ENCODE results near the gene SRXN1.

Gene SRXN1

GRCh38 chr20:655726-656624, 3.0 kb upstream of the SRXN1 start:
- intact Hi-C loops (cut with micrococcal nuclease): no loop called here
- H3K27ac Mint-ChIP-seq: peak overlapping the region; percentile 90
- H3K9me3 Mint-ChIP-seq: no peaks in the 10 kb centered on the region
- peaks cover 90% of the 10 kb centered on the region for H3K4me1 Mint-ChIP-seq (ENCODE audit: low read depth)
- H3K27me3 Mint-ChIP-seq: no peaks in the 10 kb centered on the region
- H3K4me3 Mint-ChIP-seq: no peak overlapping the region
- peaks cover 14% of the 10 kb centered on the region for H3K36me3 Mint-ChIP-seq (ENCODE audit: low read depth)

GRCh38 chr20:654417-654750, 1.4 kb upstream of the SRXN1 start:
- peak overlapping the region; percentile 90 for H3K27ac Mint-ChIP-seq
- H3K4me3 Mint-ChIP-seq: peak overlapping the region; percentile 88
- H3K4me1 Mint-ChIP-seq (ENCODE audit: low read depth): peaks cover 90% of the 10 kb centered on the region
- peaks cover 30% of the 10 kb centered on the region for H3K36me3 Mint-ChIP-seq (ENCODE audit: low read depth)
- intact Hi-C loops (cut with micrococcal nuclease): loop anchor here (5.0 kb wide), 2 partner anchors 83 to 178 kb away; partner anchors contain the start of gene FAM110A
- no peaks in the 10 kb centered on the region for H3K27me3 Mint-ChIP-seq
- no peaks in the 10 kb centered on the region for H3K9me3 Mint-ChIP-seq

- Mint-ChIP-seq H3K36me3 (ENCODE audit: low read depth) (peaks cover 36% of the 10 kb centered on the region), H3K4me1 (ENCODE audit: low read depth) (peaks cover 90% of the 10 kb centered on the region), H3K27ac (peak overlapping the region; percentile 90), H3K4me3 (peak overlapping the region; percentile 88), H3K27me3 (no peaks in the 10 kb centered on the region), H3K9me3 (no peaks in the 10 kb centered on the region)
- intact Hi-C loops (cut with micrococcal nuclease): loop anchor here (2.0 to 5.0 kb wide), 3 partner anchors 13 to 178 kb away; partner anchors contain the start of gene FAM110A
These were observed 803 bp upstream of the SRXN1 start for GRCh38 chr20:653590-654416.

GRCh38 chr20:652615-653109, 338 bp downstream of the SRXN1 start:
- no peaks in the 10 kb centered on the region for H3K9me3 Mint-ChIP-seq
- no peaks in the 10 kb centered on the region for H3K27me3 Mint-ChIP-seq
- intact Hi-C loops (cut with micrococcal nuclease): loop anchor here (2.0 to 5.0 kb wide), 3 partner anchors 14 to 180 kb away; partner anchors contain the start of gene FAM110A
- H3K4me1 Mint-ChIP-seq (ENCODE audit: low read depth): peaks cover 88% of the 10 kb centered on the region
- peak overlapping the region; percentile 90 for H3K27ac Mint-ChIP-seq
- H3K4me3 Mint-ChIP-seq: peak overlapping the region; percentile 88
- H3K36me3 Mint-ChIP-seq (ENCODE audit: low read depth): peaks cover 47% of the 10 kb centered on the region

GRCh38 chr20:651713-652614, 1.0 kb downstream of the SRXN1 start:
- Mint-ChIP-seq H3K9me3 (no peaks in the 10 kb centered on the region), H3K27me3 (no peaks in the 10 kb centered on the region), H3K27ac (peak overlapping the region; percentile 90), H3K36me3 (ENCODE audit: low read depth) (peaks cover 54% of the 10 kb centered on the region), H3K4me3 (peak overlapping the region; percentile 88), H3K4me1 (ENCODE audit: low read depth) (peaks cover 88% of the 10 kb centered on the region)
- intact Hi-C loops (cut with micrococcal nuclease): loop anchor here (2.0 to 5.0 kb wide), 3 partner anchors 15 to 180 kb away; partner anchors contain the start of gene FAM110A

GRCh38 chr20:650954-651353, 2.0 kb downstream of the SRXN1 start:
- Mint-ChIP-seq H3K4me3 (peak overlapping the region; percentile 88), H3K27ac (peak overlapping the region; percentile 90), H3K36me3 (ENCODE audit: low read depth) (peaks cover 62% of the 10 kb centered on the region), H3K9me3 (no peaks in the 10 kb centered on the region), H3K4me1 (ENCODE audit: low read depth) (peaks cover 84% of the 10 kb centered on the region), H3K27me3 (no peaks in the 10 kb centered on the region)
- intact Hi-C loops (cut with micrococcal nuclease): loop anchor here (5.0 kb wide), 2 partner anchors 86 to 181 kb away; partner anchors contain the start of gene FAM110A

GRCh38 chr20:650281-650680, 2.7 kb downstream of the SRXN1 start:
- Mint-ChIP-seq H3K36me3 (ENCODE audit: low read depth) (peaks cover 64% of the 10 kb centered on the region), H3K27me3 (no peaks in the 10 kb centered on the region), H3K27ac (peak overlapping the region; percentile 90), H3K4me1 (ENCODE audit: low read depth) (peaks cover 84% of the 10 kb centered on the region), H3K4me3 (no peak overlapping the region), H3K9me3 (no peaks in the 10 kb centered on the region)
- intact Hi-C loops (cut with micrococcal nuclease): loop anchor here (5.0 kb wide), 2 partner anchors 87 to 182 kb away; partner anchors contain the start of gene FAM110A

GRCh38 chr20:647479-648019, 5.5 kb downstream of the SRXN1 start:
- intact Hi-C loops (cut with micrococcal nuclease): loop anchor here (10.0 kb wide), 1 partner anchor 293 kb away; no protein-coding TSS in a partner anchor

GRCh38 chr20:646868-647233, 6.1 kb downstream of the SRXN1 start:
- intact Hi-C loops (cut with micrococcal nuclease): loop anchor here (10.0 kb wide), 1 partner anchor 292 kb away; no protein-coding TSS in a partner anchor
- Mint-ChIP-seq H3K4me1 (ENCODE audit: low read depth) (peaks cover 59% of the 10 kb centered on the region), H3K27ac (peak overlapping the region; percentile 41), H3K9me3 (no peaks in the 10 kb centered on the region), H3K27me3 (peaks cover 19% of the 10 kb centered on the region), H3K4me3 (no peak overlapping the region), H3K36me3 (ENCODE audit: low read depth) (peaks cover 65% of the 10 kb centered on the region)

More at GRCh38 chr20:647479-648019, 5.5 kb downstream of the SRXN1 start:
- H3K4me3 Mint-ChIP-seq: no peak overlapping the region
- H3K27ac Mint-ChIP-seq: peak overlapping the region; percentile 41
- H3K36me3 Mint-ChIP-seq (ENCODE audit: low read depth): peaks cover 70% of the 10 kb centered on the region
- peaks cover 17% of the 10 kb centered on the region for H3K27me3 Mint-ChIP-seq
- H3K4me1 Mint-ChIP-seq (ENCODE audit: low read depth): peaks cover 66% of the 10 kb centered on the region
- no peaks in the 10 kb centered on the region for H3K9me3 Mint-ChIP-seq

GRCh38 chr20:646107-646867, 6.7 kb downstream of the SRXN1 start:
- intact Hi-C loops (cut with micrococcal nuclease): loop anchor here (10.0 kb wide), 1 partner anchor 291 kb away; no protein-coding TSS in a partner anchor
- Mint-ChIP-seq H3K27me3 (peaks cover 22% of the 10 kb centered on the region), H3K36me3 (ENCODE audit: low read depth) (peaks cover 59% of the 10 kb centered on the region), H3K27ac (peak overlapping the region; percentile 73), H3K9me3 (no peaks in the 10 kb centered on the region), H3K4me3 (no peak overlapping the region), H3K4me1 (ENCODE audit: low read depth) (peaks cover 54% of the 10 kb centered on the region)

GRCh38 chr20:645318-646106, 7.5 kb downstream of the SRXN1 start:
- Mint-ChIP-seq H3K27ac (peak overlapping the region; percentile 73), H3K36me3 (ENCODE audit: low read depth) (peaks cover 53% of the 10 kb centered on the region), H3K27me3 (peaks cover 26% of the 10 kb centered on the region), H3K9me3 (no peaks in the 10 kb centered on the region), H3K4me3 (no peak overlapping the region), H3K4me1 (ENCODE audit: low read depth) (peaks cover 46% of the 10 kb centered on the region)
- intact Hi-C loops (cut with micrococcal nuclease): loop anchor here (1.0 to 10.0 kb wide), 2 partner anchors 83 to 291 kb away; no protein-coding TSS in a partner anchor
